Coronary artery (tissue), 2 donors: ENCODE results near the gene CRADD.
"Not testable (repeated sequence)": the region's sequence is repeated elsewhere in the genome, so short reads cannot be mapped to it uniquely, and the experiment has no call there.

Source experiments
- DNase-seq: peaks from one replicate; pipeline ENCODE4 v3.0.0-alpha.2; 2017; ENCODE audit warnings: low spot score
- H3K27ac ChIP-seq, 2 donors: fragments of 200-600 bp; sonication (generic); one replicate each; pipeline ENCODE4 v1.5.1; 2016 to 2019
- H3K4me3 ChIP-seq: fragments of 200-600 bp; sonication (generic); 2 replicates; pipeline ENCODE4 v1.5.1; 2016; ENCODE audit warnings: mild to moderate bottlenecking, moderate library complexity
- CTCF ChIP-seq: fragments of 200-600 bp; sonication (generic); IDR thresholded peaks from one replicate; pipeline ENCODE4 v1.5.1; 2019; ENCODE audit warnings: antibody characterized with exemption

Gene CRADD

GRCh38 chr12:93749515-93749914 lies 72.3 kb downstream of the CRADD start:
- no peak for TF ChIP-seq CTCF
- no peak for DNase-seq
- Histone ChIP-seq H3K4me3 (no peak overlapping the region), H3K27ac (no peak overlapping the region)

GRCh38 chr12:93750056-93750455 lies 72.9 kb downstream of the CRADD start:
- no peak overlapping the region for H3K27ac ChIP-seq
- no peak overlapping the region for H3K4me3 ChIP-seq
- no peak for DNase-seq
- TF ChIP-seq CTCF = no peak

GRCh38 chr12:93751864-93752610 lies 74.9 kb downstream of the CRADD start:
- DNase-seq = no peak
- no peak for TF ChIP-seq CTCF
- Histone ChIP-seq H3K27ac (no peak overlapping the region), H3K4me3 (no peak overlapping the region)

GRCh38 chr12:93753285-93753684 lies 76.1 kb downstream of the CRADD start:
- no peak for TF ChIP-seq CTCF
- H3K4me3 ChIP-seq = no peak overlapping the region
- no peak for DNase-seq
- H3K27ac ChIP-seq = no peak overlapping the region

GRCh38 chr12:93753838-93754429 lies 76.8 kb downstream of the CRADD start:
- no peak for DNase-seq
- Histone ChIP-seq H3K4me3 (no peak overlapping the region), H3K27ac (no peak overlapping the region)
- no peak for TF ChIP-seq CTCF

GRCh38 chr12:93754859-93755258 lies 77.7 kb downstream of the CRADD start:
- H3K27ac ChIP-seq, H3K4me3 ChIP-seq, DNase-seq: not testable (repeated sequence)

- Histone ChIP-seq H3K4me3 (no peak overlapping the region), H3K27ac (no peak overlapping the region)
- no peak for TF ChIP-seq CTCF
- no peak for DNase-seq
Measured at GRCh38 chr12:93756288-93756687, 79.1 kb downstream of the CRADD start.
